HPDE6-E6E7 (cell line): Measurements from ENCODE around the gene ACMSD.

Source experiments
- DNase-seq: peaks from one replicate; pipeline ENCODE4 v3.0.0; 2011; ENCODE audit warnings: missing footprints; ENCODE audit errors: extremely low spot score

ACMSD gene

DNA sequence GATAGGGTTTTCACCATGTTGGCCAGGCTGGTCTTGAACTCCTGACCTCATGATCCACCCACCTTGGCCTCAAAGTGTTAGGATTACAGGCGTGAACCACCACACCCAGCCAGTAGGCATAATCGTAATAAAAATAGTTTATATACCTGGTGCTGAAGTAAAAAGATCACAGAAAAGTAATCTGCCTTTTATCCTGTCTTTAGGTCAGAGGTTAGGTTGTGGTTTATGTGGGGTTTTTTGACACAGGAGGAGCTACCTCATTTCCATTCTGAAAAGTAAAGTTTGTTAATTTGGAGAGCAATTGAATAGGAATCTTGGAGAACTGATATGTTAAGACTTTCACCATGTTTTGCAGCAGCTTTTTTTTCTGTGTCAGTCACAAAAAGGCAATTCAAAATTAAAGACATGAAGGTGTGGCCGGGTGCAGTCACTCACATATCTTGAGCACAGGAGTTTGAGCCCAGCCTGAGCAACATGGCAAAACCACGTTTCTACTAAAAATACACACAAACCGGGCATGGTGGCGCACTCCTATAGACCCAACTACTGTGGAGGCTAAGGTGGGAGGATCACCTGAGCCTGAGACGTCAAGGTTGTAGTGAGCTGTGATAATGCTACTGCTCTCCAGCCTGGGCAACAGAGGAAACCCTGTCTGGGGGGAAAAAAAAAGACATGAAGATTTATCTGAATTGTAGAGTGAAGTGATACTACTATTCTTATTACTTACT is 111.7 kb downstream of the ACMSD start:
- DNase-seq: no peak

DNA sequence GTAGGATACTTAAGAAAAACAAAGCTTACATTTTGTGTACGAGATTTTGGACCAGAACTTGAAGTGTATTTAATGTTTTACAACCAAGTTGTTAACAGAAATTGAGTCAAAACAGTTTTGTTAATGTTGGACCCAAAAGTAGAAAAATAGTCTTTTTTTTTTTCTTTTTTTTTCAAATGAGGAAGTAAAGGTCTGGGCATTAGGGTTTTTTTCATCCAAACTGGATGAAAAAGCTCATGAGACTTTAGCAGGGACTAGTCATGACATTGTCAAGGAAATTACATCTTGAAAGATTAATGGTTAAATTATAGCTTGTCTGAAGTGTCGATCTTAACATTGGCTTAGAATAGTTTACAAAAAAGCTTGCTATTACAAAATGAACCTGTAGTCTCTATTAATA is 112.5 kb downstream of the ACMSD start:
- DNase-seq: no peak
